ENCODE results near the gene APC2.

DNA sequence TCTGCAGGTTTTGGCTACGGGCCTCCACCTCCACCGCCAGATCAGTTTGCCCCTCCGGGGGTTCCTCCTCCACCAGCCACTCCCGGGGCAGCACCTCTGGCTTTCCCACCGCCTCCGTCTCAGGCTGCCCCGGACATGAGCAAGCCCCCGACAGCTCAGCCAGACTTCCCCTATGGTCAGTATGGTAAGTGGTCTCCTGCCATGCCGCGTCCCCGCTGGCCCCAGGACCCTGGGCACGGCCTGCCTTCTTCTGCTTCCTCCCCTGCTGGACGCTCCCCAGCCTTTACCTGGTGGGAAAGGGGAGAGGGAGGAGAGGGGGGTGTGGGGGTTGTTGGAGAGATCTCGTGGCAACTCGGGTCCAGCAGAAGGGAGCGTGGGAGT is 17.4 kb upstream of the APC2 start:
- no peak for TF ChIP-seq EZH2 (IDR thresholded peaks at IDR 0.05)
- no peak for TF ChIP-seq POLR2AphosphoS5 (IDR thresholded peaks at IDR 0.05; ENCODE audit: borderline replicate concordance, low read depth, low read length)
- no peak for TF ChIP-seq FOXP2 (optimal IDR thresholded peaks at IDR 0.05; ENCODE audit: control extremely low read depth, extremely low read length, insufficient read depth)

All from SK-N-MC (cell line).